GM12892 (cell line): ENCODE results near the gene HMGXB4.

ENCODE experiments used
- POLR2A ChIP-seq: IDR thresholded peaks from 2 replicates; pipeline ENCODE4 v1.6.1; 2011; ENCODE audit warnings: low read depth, low read length, control low read depth
- POLR2AphosphoS5 ChIP-seq: IDR thresholded peaks from 2 replicates; pipeline ENCODE4 v1.6.1; 2011; ENCODE audit warnings: low read depth, low read length, control low read depth

GRCh38 chr22:35230417-35230816, 26.9 kb upstream of the HMGXB4 start:
- TF ChIP-seq POLR2A (no peak), POLR2AphosphoS5 (no peak)
